ENCODE data around the gene ALPI.

Gene ALPI

DNA sequence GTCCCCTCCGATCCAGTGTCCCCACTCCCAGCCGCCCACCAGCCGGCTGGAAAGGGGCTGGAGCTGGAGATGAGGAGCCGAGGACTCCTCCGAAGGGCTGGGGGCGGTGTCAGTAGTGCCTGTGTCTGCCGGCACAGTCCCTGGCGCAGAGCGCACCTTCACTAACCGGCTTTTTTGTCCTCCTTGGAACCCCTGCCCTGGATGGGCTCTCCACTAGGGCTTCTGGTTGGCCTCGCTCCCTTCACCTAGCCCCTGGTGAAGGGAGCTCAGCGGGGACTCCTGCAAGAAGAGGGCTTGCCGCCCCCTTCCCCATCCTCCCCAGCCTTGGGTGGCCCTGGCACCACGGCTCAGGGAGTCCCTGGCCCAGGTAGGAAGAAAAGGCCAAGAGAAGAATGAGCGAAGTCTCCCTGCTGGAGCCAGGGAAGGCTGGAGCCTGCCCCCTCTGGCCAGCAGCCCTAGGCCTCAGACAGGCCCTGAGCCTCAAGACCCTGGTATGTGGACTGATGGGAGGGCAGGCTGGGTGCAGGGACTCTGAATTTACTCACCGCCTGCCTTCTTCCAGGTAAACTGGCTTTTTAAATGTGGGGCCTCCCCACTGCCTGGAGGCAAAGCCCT is 32.3 kb downstream of the ALPI start:
- Histone ChIP-seq H3K9me3 (ENCODE audit: insufficient read depth, low read length, severe bottlenecking) (no peaks in the 10 kb centered on the region), H3K9ac (ENCODE audit: low read depth, low read length) (no peak overlapping the region), H3K4me2 (ENCODE audit: insufficient read depth, low read length) (no peak overlapping the region), H3K27me3 (ENCODE audit: insufficient read depth, low read length, poor library complexity) (no peaks in the 10 kb centered on the region), H3K79me2 (ENCODE audit: insufficient read depth, low read length) (no peaks in the 10 kb centered on the region), H4K20me1 (ENCODE audit: insufficient read depth, low read length) (no peaks in the 10 kb centered on the region; the same call in none of the 2 replicates), H3K4me1 (ENCODE audit: insufficient read depth, low read length) (no peaks in the 10 kb centered on the region), H3K4me3 (ENCODE audit: low read depth in 1 of 2, low read length in 2 of 2) (no peak overlapping the region), H3K27ac (ENCODE audit: low read length) (no peak overlapping the region), H3K36me3 (ENCODE audit: insufficient read depth, low read length) (no peaks in the 10 kb centered on the region), H2AFZ (ENCODE audit: low read depth, low read length) (no peak overlapping the region)
- no peak for ATAC-seq (ENCODE audit: insufficient read depth, low read depth)
- no peak for DNase-seq
- no peak for TF ChIP-seq EZH2 (IDR thresholded peaks at IDR 0.05; ENCODE audit: borderline replicate concordance, low read depth, low read length, severe bottlenecking)
- TF ChIP-seq, protein P1, sequence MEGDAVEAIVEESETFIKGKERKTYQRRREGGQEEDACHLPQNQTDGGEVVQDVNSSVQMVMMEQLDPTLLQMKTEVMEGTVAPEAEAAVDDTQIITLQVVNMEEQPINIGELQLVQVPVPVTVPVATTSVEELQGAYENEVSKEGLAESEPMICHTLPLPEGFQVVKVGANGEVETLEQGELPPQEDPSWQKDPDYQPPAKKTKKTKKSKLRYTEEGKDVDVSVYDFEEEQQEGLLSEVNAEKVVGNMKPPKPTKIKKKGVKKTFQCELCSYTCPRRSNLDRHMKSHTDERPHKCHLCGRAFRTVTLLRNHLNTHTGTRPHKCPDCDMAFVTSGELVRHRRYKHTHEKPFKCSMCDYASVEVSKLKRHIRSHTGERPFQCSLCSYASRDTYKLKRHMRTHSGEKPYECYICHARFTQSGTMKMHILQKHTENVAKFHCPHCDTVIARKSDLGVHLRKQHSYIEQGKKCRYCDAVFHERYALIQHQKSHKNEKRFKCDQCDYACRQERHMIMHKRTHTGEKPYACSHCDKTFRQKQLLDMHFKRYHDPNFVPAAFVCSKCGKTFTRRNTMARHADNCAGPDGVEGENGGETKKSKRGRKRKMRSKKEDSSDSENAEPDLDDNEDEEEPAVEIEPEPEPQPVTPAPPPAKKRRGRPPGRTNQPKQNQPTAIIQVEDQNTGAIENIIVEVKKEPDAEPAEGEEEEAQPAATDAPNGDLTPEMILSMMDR (IDR thresholded peaks at IDR 0.05; ENCODE audit: borderline replicate concordance, extremely low read depth, low read length, poor library complexity, severe bottlenecking): no peak

DNA sequence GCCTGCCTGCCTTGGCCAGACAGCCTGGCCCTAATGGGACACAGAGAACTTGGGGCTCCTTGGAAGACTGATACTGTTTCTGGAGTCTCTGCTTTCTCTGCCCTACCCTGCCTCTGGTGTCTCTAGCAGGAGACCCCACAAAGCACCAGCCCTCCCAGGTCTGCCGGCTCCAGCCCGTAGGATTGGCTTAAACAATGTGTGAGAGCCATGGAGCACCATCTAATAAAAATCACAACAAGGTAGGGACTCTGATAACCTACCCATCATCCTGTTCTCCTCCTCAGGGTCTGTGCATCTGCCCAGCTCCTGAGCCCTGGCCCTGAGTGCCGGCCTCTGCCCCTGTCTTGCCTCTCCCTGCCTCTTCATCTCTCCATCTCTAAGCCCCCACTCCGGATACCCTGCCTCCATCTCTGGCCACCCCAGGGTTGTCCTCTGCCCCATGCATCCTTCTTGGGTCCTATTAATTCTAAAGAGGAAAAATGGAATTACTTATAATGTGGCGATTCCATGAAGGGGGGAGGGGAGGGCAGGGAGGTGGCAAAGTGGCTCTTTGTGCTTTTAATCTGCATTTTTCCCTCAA is 32.9 kb downstream of the ALPI start:
- Histone ChIP-seq H3K36me3 (ENCODE audit: insufficient read depth, low read length) (no peaks in the 10 kb centered on the region), H3K4me1 (ENCODE audit: insufficient read depth, low read length) (no peaks in the 10 kb centered on the region), H3K9me3 (ENCODE audit: insufficient read depth, low read length, severe bottlenecking) (no peaks in the 10 kb centered on the region), H3K27me3 (ENCODE audit: insufficient read depth, low read length, poor library complexity) (no peaks in the 10 kb centered on the region), H3K4me3 (ENCODE audit: low read depth in 1 of 2, low read length in 2 of 2) (no peak overlapping the region), H4K20me1 (ENCODE audit: insufficient read depth, low read length) (no peaks in the 10 kb centered on the region; the same call in none of the 2 replicates), H3K27ac (ENCODE audit: low read length) (no peak overlapping the region), H3K9ac (ENCODE audit: low read depth, low read length) (no peak overlapping the region), H3K4me2 (ENCODE audit: insufficient read depth, low read length) (no peak overlapping the region), H3K79me2 (ENCODE audit: insufficient read depth, low read length) (no peaks in the 10 kb centered on the region), H2AFZ (ENCODE audit: low read depth, low read length) (no peak overlapping the region)
- DNase-seq (no peak), ATAC-seq (ENCODE audit: insufficient read depth, low read depth) (no peak)
- no peak for TF ChIP-seq EZH2 (IDR thresholded peaks at IDR 0.05; ENCODE audit: borderline replicate concordance, low read depth, low read length, severe bottlenecking)
- TF ChIP-seq, protein P1 (IDR thresholded peaks at IDR 0.05; ENCODE audit: borderline replicate concordance, extremely low read depth, low read length, poor library complexity, severe bottlenecking): no peak

DNA sequence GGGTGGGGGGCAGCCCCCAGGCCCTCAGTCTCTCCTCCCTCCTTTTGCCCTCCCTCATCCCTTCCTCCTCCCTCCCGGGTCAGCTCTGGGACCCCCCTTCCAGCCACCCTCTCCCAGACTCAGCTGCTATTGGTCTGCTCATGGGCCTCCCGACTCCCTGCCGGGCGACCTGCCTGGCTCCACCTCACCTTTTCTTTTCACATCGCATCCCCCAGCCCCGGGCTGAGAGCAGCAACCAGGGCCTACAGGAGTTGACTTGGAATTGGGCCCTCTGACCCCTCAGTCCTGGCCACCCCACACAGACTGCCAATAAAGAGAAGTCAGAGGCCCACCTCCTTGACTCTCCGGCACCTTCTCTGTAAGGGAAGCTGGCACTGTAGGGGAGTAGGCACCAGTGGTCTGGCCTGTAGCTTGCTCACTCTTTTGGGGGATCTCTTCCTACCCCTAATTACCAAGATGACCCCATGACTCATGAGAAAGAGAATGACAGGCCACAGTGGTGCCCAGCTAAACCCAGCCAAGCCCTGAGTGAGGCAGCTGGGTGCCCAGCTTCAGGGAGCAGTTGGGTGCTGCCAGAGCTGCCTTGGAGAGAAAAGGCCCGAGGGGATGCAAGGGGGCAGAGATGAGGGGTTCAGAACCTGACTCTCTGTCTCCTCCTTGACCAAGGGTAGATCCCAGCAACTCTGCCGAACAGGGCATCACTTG is 33.7 kb downstream of the ALPI start:
- H3K4me3 ChIP-seq (ENCODE audit: low read depth in 1 of 2, low read length in 2 of 2): no peak overlapping the region
- no peak overlapping the region for H3K9ac ChIP-seq (ENCODE audit: low read depth, low read length)
- no peak overlapping the region for H3K27ac ChIP-seq (ENCODE audit: low read length)
- H3K4me1 ChIP-seq (ENCODE audit: insufficient read depth, low read length): no peaks in the 10 kb centered on the region
- H3K4me2 ChIP-seq (ENCODE audit: insufficient read depth, low read length): no peak overlapping the region
- no peaks in the 10 kb centered on the region for H3K27me3 ChIP-seq (ENCODE audit: insufficient read depth, low read length, poor library complexity)
- TF ChIP-seq, protein P1 (IDR thresholded peaks at IDR 0.05; ENCODE audit: borderline replicate concordance, extremely low read depth, low read length, poor library complexity, severe bottlenecking): no peak
- TF ChIP-seq EZH2 (IDR thresholded peaks at IDR 0.05; ENCODE audit: borderline replicate concordance, low read depth, low read length, severe bottlenecking): no peak
- H3K9me3 ChIP-seq (ENCODE audit: insufficient read depth, low read length, severe bottlenecking): no peaks in the 10 kb centered on the region
- no peaks in the 10 kb centered on the region; the same call in none of the 2 replicates for H4K20me1 ChIP-seq (ENCODE audit: insufficient read depth, low read length)
- H3K79me2 ChIP-seq (ENCODE audit: insufficient read depth, low read length): no peaks in the 10 kb centered on the region
- ATAC-seq (ENCODE audit: insufficient read depth, low read depth) (no peak), DNase-seq (no peak)
- H2AFZ ChIP-seq (ENCODE audit: low read depth, low read length): no peak overlapping the region
- H3K36me3 ChIP-seq (ENCODE audit: insufficient read depth, low read length): no peaks in the 10 kb centered on the region

Measured in DND-41 (cell line).